ENCODE measurements around the gene AHI1.

Gene AHI1

DNA sequence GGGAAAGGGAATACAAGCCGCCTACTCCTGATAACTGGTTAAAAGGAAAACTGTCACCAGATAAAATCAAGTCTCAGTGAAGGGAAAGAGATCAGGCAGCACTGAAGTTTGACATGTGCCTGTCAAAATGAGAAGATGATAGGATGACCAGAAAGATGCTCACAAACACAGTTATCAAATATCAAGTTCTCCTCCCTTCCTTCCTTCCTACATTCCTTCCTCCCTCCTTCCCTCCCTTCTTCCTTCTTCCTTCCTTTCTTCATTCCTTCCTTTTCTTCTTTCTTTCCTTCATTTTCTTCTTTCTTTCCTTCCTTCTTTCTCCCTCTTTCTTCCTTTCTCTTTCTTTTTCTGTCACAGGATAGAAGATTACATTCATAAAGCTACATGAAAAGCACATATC lies 261.2 kb downstream of the AHI1 start:
- DNase-seq = no peak

DNA sequence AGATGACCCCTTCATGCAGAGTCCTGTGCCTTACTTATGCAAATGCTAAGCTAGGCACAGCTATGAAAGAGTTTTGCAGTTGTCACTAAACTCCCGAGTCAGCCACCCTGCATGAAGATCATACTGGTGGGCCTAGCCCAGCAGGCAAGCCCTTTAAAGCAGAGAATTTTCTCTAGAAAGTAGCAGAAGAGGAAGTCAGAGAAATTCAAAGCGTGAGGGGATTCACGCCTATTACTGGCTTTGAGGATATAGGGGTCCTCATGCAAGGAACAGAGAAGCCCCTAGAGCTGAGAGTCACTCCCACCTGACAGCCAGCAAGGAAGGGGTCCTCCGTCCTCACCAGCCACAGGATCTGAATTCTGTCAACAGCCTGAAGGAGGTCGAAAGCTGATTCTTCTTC lies 261.8 kb downstream of the AHI1 start:
- no peak for DNase-seq

DNA sequence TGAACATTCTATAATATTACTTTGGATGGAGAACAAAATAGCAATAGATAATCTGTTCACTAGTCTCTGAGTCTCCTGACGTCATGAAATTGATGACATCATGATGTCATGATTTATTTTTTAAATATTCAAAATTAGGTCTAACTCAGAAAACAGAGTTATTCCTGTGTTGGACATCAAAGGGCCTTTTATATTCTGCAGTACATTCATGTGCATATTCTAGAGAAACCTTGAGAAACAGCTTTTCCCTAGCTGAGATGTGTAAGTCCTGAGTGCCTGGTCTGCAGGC lies 263.1 kb downstream of the AHI1 start:
- DNase-seq = no peak

DNA sequence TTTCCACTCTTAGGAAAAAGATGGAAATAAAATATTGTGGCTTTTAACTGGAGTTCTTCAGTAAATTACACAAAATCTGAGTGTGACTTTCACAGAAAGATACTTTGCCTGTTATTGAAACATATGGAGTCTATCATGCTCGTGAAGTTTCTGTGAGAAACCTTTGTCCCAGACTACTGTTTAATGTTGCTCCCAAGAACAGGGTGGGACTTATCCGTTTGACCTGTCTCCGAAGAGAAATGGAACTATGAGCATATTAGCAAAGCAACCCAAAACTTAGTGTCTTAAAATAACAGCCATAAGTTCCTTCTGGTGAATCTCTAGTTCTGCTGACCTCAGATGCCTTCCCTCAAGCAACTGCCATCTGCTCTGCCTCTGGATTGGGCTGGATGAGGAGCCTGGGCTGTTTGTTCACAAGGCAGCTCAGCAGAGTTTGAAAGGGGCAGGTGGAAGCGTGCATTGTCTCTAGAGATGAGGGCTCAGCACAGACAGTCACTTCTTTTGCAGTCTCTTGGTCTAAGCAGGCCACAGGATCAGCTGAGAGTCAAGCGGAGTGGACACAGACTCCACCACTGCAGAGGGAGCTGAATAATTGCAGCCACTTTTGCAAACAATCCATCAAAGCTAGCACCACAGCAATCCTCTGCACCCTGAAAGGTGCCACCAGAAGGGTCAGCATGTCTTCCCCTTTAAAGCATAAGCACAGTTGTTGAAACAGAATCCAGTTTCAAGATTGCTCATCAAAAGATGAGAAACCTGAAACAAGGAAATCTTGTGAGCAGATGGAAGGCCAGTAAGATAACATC lies 263.7 kb downstream of the AHI1 start:
- DNase-seq = peak in 1 of 58 donors; percentile 1
